Fibroblast of mammary gland (primary cell): ENCODE measurements around the gene MBP.

Experiments used
- DNase-seq: peaks from one replicate; pipeline ENCODE4 v3.0.0-alpha.2; 2010; ENCODE audit warnings: low read depth
- H3K4me3 ChIP-seq: 2 replicates; pipeline ENCODE4 v1.5.1; 2011; ENCODE audit warnings: low read depth, mild to moderate bottlenecking, low read length, moderate library complexity; ENCODE audit not compliant: control insufficient read depth
- CTCF ChIP-seq: conservative IDR thresholded peaks from 2 replicates; pipeline ENCODE4 v1.5.1; 2011; ENCODE audit warnings: low read depth, low read length, inconsistent platforms; ENCODE audit not compliant: control insufficient read depth, insufficient read depth

The MBP gene

GRCh38 chr18:77145364-77145901 is 12.8 kb upstream of the MBP start:
- TF ChIP-seq CTCF = no peak
- DNase-seq = no peak
- H3K4me3 ChIP-seq = no peak overlapping the region

- DNase-seq = no peak
- TF ChIP-seq CTCF = no peak
- H3K4me3 ChIP-seq = no peak overlapping the region
These were observed 12.0 kb upstream of the MBP start for GRCh38 chr18:77144451-77145118.

- H3K4me3 ChIP-seq = no peak overlapping the region
- no peak for TF ChIP-seq CTCF
- DNase-seq = no peak
These were observed 11.5 kb upstream of the MBP start for GRCh38 chr18:77144046-77144445.

GRCh38 chr18:77143196-77143595 is 10.6 kb upstream of the MBP start:
- no peak for DNase-seq
- no peak overlapping the region for H3K4me3 ChIP-seq
- TF ChIP-seq CTCF = no peak

- DNase-seq = no peak
- H3K4me3 ChIP-seq = no peak overlapping the region
- peak; percentile 13 for TF ChIP-seq CTCF
These were observed 9.0 kb upstream of the MBP start for GRCh38 chr18:77141401-77142118.

GRCh38 chr18:77140439-77141109 is 8.0 kb upstream of the MBP start:
- no peak overlapping the region for H3K4me3 ChIP-seq
- DNase-seq = no peak
- TF ChIP-seq CTCF = no peak
